ENCODE data around the gene RBP5.

GRCh38 chr12:7144414-7145120 is 15.9 kb upstream of the RBP5 start:
- TF ChIP-seq CTCF (IDR thresholded peaks at IDR 0.05) (peak; percentile 46 to 62 (median 52)), POLR2A (IDR thresholded peaks at IDR 0.05; ENCODE audit: low read depth) (no peak), POLR2AphosphoS5 (IDR thresholded peaks at IDR 0.05) (no peak)

All from esophagus muscularis mucosa (tissue), 3 donors.